SKM-1 (cell line): ENCODE measurements around the gene CA12.

ENCODE experiments used
- DNase-seq: peaks from one replicate; lab custom pipeline; 2025; ENCODE audit not compliant: unreplicated experiment; lab: John Stamatoyannopoulos, UW

CA12 gene

DNA sequence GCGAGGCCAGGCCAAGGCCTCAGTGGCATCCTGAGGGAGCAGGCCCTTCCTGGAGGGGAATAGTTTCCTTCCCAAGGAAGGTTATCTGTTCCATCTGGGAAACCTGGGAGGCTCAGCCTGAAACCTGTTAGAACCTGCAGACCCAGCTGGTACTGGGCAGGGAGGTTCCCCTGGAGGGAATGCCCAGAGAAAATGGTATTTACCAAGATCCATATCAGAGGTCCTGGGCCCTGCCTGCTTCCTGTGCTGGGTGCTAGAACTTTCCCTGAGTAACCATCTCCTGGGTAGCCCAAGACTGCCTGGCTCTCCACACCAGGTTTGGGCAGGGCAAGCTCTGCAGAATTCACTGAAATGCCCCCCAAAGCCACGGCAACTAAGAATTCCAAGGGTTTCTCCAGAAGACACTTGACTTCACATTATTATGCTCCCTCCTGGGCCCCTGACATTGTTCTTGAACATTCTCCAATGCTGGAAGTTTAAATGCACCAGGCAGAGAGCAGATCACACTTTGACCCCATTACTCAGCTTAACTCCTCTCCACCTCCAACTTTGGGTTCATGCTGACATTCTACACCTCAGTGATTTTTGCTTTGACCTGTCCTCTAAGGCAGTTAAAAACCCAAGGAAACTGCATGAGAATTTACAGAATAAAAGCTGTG is 2.0 kb downstream of the CA12 start:
- no peak for DNase-seq

- no peak for DNase-seq
Measured at GRCh38 chr15:63378946-63379345, 2.7 kb downstream of the CA12 start.

DNA sequence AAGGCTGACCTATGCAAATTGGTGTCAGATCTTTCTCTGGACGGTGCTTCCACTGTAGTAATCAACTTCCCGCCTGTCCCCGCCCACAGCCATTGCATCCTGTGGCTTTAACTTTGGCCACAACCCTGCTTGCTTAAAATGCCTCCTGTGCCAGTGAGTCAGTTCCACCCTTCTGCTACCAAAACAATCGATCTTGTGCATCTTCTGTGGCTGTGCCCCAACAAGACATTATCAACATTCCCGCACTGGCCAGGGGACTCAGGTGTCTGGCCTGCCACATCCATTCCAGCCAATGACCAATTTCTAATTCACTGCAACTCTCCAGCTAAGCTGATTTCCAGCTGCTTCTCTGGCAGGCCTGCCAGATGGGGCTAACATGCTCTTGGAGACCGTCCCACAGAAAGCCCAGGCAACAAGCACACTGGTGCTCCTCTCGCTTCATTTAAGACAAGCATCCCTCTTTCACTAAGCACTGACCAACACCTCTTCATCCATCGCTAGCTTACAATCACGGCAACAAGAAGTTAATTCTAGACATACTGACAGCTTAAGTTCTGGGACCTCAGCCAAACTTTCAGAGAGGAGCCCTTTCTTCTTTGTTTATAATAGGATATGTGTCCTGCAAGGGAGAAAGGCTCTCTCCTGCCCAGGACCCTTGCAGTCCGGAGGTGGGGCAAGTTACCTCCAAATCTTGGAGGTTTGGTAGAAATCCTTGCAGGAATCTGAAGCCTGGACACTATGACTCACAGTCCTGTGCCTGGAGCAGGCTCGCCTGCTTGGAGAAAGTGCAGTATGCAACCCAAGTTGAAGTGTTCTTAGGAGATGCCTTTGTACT is 6.7 kb downstream of the CA12 start:
- no peak for DNase-seq

GRCh38 chr15:63373866-63374548 is 7.6 kb downstream of the CA12 start:
- no peak for DNase-seq

DNA sequence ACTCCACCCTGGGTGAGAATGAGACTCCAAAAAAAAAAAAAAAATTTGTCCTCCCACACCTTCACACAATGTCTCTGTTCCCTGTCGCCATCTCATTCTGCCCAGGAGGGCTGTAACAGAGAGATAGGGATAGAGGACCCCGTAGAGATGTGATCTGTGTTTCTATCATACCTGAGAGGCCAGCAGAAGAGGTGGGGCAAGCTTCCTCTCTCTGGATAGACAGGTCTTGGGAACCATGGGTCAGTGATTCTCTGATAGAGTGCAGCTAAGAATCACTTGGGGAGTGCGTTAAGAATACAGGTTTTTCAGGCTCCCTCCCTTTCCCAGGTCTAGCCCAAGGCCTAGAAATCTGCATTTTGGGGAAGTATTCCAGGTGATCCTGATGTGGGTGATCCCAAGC is 8.3 kb downstream of the CA12 start:
- no peak for DNase-seq

DNA sequence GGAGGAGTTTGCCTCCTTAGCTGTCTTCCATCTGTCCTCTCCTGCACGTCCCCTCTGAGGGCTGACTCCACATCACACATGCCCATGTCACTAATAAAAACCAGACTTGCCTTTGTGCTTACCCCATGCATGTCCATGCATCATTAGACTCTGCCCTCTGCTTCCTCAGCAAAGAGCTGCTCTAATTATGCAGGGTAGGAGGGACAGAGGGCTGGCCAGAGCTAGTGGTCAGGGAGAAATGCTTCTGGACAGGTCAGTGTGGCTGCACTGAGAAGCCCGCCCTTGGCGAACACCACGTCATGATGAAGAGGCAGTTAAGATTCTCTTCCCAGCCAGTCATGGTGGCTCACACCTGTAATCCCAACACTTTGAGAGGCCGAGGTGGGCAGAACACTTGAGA is 8.9 kb downstream of the CA12 start:
- no peak for DNase-seq

DNA sequence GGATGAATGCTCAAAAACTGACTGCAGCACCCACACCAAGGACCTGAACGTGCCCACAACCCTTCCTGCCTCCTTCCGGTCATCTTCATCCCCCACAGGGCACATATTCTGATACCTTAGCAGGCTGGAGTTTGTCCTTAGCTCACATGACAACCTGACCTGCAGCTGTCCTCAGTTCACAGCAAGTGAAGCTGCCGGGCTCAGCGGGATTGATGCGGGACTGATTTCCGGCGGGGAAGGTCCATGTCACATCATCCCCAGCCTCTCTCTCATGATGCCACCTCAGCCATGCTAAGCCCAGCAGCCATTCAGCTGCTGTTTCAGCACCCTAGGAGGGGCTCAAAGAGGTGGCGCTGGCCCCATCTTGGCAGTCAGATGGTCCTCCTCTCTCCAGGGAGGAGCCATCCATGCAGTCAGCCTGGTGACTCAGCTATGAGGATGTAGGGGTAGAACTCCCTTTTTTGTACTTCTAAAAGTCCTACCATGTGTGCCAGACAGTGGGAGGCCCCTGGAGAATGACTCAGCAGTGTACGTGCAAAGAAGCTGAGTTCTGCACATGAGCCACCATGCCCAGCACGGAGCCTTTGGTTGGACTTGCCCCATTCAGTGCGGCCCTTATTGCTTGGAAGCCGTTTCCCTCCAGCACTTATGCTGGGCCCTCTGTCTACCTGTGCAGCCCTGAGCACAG is 9.5 kb downstream of the CA12 start:
- DNase-seq = no peak

DNA sequence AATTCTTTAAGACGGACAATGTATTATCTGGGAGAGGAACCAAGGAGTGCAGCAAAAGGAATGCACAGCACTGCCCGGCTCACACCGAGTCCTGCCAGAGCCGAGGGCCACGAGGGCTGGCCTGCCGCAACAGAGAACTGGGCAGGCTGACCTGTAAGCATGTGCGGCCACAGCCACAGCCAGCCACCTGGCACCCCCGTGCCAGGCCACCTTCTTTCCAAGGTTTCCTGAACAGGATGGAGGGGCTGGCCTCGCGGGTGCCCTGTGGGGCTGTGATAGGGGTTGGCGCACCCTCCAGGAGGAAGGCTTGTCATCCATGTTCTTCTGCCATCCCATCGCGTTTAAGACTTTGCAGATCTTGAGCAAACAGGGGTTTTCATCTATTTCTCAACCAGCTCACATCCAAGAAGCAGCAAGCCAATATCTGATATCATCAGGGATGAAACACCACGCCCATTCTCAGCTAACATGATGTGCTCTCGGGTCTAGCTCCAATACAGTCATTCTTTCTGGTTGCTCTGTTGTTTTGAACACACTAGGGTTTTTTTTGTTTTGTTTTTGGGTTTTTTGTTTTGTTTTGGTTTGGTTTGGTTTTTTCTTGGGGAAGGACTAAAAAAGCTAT is 10.2 kb downstream of the CA12 start:
- no peak for DNase-seq

GRCh38 chr15:63370764-63371163 is 10.9 kb downstream of the CA12 start:
- no peak for DNase-seq

GRCh38 chr15:63369781-63370180 is 11.9 kb downstream of the CA12 start:
- DNase-seq = no peak

GRCh38 chr15:63369296-63369695 is 12.3 kb downstream of the CA12 start:
- no peak for DNase-seq

- no peak for DNase-seq
Measured at GRCh38 chr15:63368503-63368902, 13.1 kb downstream of the CA12 start.

DNA sequence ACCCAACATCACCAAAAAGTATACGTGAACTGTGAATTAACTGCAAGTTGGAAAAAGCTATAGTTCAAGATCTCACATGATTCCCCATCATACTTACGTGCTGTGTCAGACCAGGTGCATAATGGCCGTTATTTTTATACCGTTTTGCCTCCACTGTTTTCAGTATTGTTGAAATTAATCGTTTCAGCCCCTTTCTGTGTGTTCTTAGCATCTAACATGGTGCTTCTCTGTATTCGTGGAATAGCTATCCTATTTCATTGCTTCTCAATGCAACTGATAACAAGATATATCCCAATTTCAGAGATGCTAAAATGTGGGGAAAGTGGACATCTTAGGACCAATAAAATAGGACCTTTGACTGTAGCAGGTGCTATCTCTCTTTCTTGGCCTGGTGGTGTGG is 13.7 kb downstream of the CA12 start:
- DNase-seq = no peak

GRCh38 chr15:63367390-63367789 is 14.3 kb downstream of the CA12 start:
- DNase-seq = no peak

DNA sequence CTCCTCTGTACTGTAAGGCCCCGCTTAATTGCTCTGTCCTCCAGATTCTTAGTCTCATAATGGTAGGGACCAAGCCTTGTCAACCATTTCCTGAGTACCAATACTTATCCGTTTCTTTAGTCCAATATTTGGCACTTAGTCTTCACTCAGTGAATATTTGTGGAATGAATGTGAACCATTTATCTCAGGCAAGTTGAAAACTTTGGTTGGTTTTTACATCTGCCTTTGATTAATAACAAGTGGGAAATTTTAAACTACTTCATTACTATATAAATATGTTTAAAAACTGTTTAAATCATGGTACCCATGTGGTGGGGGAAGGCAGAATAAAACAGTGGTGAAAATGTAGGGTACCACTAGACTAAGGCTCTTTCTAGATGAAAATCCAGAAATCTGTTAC is 15.2 kb downstream of the CA12 start:
- no peak for DNase-seq

DNA sequence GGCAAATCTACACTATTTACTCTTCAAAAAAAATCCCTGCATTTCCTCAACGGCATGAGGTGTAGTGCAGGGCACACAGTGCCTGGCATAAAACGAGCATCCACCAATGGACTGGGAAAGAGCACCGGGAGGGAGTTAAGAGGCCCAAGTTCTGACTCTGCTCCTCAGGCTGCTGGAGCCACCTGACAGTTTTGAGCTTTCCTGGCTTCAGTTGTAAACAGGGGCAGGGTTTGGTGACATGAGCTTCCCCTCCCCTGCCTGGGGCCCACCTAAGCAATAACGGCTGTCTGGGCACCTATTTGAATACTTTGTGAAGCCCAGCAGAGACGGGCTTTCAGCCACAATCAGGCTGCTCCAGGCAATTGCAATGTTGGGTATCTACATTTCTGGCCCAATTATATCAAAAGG is 16.4 kb downstream of the CA12 start:
- no peak for DNase-seq

- DNase-seq = no peak
Measured at GRCh38 chr15:63364399-63365272, 17.0 kb downstream of the CA12 start.

- DNase-seq = no peak
Measured at GRCh38 chr15:63363292-63363691, 18.4 kb downstream of the CA12 start.

- no peak for DNase-seq
Measured at GRCh38 chr15:63362885-63363284, 18.8 kb downstream of the CA12 start.

- no peak for DNase-seq
Measured at GRCh38 chr15:63362196-63362595, 19.4 kb downstream of the CA12 start.
